Activated gamma-delta T cell treated with Interleukin-2 at 50 U/mL for 16 hours (primary cell): ENCODE results near the gene ALPI.

Source experiments
- DNase-seq: peaks from one replicate; pipeline ENCODE4 v3.0.0-alpha.2; 2020

Gene ALPI

DNA sequence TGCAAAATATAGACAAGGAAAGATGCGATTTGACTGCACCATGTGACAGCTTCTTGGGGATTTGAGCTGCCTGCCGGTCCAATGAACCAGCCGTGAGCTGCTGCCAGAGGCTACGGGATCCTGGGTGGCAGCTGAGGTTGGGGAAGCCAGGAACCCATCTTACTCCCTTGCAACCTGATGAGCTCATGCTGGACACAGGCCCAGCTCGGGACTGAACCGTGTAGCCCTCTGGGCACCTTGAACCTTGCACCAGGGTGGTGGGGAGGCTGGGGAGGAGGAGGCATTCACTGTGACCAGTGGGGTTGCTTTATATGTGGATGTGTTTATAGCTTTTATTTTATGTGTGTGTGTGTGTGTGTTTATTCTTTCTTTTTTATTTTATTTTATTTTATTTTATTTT, 9.1 kb downstream of the ALPI start:
- DNase-seq = no peak

DNA sequence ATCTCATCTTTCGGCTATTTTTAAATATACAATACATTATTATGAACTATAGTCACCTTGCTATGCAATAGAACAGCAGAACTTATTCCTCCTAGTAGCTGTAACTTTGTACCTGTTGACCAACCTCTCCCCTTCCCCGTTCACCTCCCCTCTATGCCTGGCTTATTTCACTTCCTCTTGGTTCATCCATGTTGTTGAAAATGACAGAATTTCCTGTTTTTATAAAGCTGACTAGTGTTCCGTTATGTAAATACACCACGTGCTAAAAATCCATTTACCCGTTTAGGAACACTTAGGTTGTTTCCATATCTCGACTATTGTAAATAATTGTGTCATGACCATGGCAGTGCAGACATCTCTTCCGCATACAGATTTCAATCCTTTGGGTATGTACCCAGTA, 10.3 kb downstream of the ALPI start:
- no peak for DNase-seq

- no peak for DNase-seq
These were observed 17.5 kb downstream of the ALPI start for GRCh38 chr2:232473467-232473890.

- DNase-seq = no peak
These were observed 20.1 kb downstream of the ALPI start for GRCh38 chr2:232476045-232476444.

- no peak for DNase-seq
These were observed 20.8 kb downstream of the ALPI start for GRCh38 chr2:232476791-232477190.

DNA sequence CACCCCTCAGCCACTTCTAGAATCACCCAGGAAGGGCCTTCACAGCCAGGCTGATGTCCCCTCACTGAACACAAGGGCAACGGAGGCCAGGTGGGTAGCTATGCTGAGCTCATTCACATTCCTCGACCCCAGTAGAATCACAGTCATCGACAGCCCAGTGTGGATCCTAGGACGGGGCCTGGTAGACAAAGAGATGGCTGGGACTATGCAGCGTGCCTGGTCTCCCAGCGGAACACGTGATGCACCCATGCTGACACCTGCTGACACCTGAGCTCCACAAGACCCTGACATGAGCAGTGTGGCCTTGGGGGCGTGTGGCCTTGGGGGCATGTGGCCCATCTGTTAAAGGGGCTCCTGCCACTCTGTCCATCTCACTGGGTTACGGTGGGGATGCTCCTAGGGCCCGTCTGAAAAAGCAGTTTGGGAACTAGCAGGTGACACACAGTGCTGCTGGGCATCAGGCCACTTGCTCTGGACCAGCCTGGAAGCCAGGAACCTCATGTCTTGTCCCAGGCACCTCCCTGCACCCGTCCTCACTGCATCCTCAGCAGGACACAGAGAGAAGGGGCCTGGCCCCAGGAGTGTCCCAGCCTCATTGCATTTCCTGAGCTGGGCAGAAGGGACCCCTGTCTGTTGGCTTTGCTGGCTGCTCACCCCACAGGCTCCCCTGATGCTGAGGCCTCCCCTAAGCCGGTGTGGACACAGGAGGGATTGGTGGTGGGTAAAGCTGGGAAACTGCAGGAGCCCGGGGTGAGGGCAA, 22.0 kb downstream of the ALPI start:
- DNase-seq = no peak

- no peak for DNase-seq
These were observed 22.8 kb downstream of the ALPI start for GRCh38 chr2:232478571-232479340.

GRCh38 chr2:232479341-232480200, 23.6 kb downstream of the ALPI start:
- DNase-seq = no peak

- no peak for DNase-seq
These were observed 24.5 kb downstream of the ALPI start for GRCh38 chr2:232480201-232481190.

DNA sequence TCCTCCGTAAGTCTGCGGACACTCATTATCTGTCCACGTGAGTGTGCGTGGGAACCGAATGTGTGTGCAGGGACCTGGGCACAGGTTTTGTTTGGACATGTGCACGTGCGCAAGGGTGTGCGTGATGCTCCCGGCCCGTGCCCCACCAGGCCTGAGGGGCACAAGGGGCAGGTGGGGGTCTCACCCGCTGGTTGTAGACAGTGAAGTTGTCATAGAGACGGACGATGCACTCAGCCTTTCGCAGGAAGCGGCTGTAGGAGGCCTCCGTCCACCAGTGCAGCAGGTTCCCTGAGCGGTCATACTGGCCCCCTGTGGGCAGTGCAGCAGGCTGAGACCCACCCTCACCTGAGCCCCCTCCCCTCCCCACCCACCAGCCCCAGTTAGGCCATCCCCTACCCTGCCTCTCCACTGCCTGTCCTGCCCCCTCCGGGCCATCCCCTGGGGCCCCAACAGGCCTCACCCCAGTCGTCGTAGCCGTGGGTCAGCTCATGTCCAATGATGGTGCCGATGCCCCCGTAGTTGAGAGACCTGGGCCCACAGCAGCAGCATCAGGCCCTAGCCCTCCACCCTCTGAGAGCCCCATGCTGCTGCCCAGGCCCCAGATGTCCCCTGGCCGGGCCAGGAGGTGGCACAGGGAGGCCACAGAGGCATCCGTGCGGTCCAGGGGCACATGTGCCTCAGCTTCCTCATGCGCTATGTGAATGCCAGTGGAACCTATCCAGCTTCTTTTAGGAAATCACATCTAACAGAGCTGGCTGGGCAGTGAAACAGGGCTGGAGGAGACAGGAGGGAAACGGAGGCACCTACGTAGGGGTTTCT, 25.6 kb downstream of the ALPI start:
- DNase-seq = no peak

- DNase-seq = no peak
These were observed 26.6 kb downstream of the ALPI start for GRCh38 chr2:232482301-232483238.

- DNase-seq = no peak
These were observed 27.5 kb downstream of the ALPI start for GRCh38 chr2:232483311-232483922.

DNA sequence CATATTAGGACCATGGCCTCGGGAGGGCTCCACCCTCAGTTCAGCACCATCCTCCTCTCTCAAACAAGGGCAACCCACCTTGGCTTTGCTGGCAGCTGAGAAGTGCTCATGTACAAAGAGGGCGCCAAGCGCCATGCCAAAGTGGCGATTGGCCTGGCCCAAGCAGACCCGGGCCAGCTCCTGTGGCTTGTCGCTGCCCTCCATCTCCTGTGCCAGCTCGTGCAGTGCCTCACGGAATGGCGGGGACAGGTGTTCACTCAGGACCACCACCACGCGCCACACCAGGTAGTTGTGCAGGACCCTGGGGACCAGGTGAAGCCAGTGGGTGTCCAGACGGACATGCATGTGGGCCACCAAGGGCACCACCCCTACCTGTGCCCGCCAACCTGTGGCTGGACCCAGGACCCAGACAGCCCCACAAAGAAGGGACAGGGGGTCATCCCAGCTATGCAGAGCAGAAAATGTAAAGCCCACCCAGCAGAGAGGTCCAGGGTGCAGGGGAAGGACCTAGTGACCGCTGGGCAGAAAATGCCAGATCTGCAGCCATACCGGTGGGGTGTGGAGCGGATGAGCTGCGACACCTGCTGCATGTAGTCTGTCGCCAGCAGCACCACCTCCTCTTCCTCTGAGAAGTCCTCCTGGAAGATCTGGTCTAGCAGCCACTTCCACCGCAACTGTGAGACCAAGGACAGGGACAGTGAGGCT, 28.1 kb downstream of the ALPI start:
- no peak for DNase-seq

GRCh38 chr2:232484628-232485347, 28.8 kb downstream of the ALPI start:
- no peak for DNase-seq

- no peak for DNase-seq
These were observed 29.4 kb downstream of the ALPI start for GRCh38 chr2:232485348-232485756.

- no peak for DNase-seq
These were observed 30.0 kb downstream of the ALPI start for GRCh38 chr2:232485757-232486557.
